H54 (cell line): ENCODE measurements around the gene PLEKHA4.
A peak's percentile ranks its signal among the peaks of the same experiment; 100 is the strongest.
"Not testable (repeated sequence)": the region's sequence is repeated elsewhere in the genome, so short reads cannot be mapped to it uniquely, and the experiment has no call there.

ENCODE experiments used
- DNase-seq: peaks from one replicate; pipeline ENCODE4 v3.0.0; 2011; ENCODE audit warnings: low spot score, mixed read lengths; ENCODE audit not compliant: insufficient read length
- FAIRE-seq: peaks from 3 replicates; lab custom pipeline; 2011; peaks lifted over from hg19 to GRCh38; lab: Jason Lieb, UNC
- POLR2A ChIP-seq: IDR thresholded peaks from 2 replicates; pipeline ENCODE4 v1.6.1; 2011; ENCODE audit warnings: low read depth, mild to moderate bottlenecking, low read length

The PLEKHA4 gene

GRCh38 chr19:48899781-48900476, 31.5 kb upstream of the PLEKHA4 start, which contains the start of gene NUCB1:
NUCB1 (plus strand) TSS chr19:48900312; CDS start chr19:48900797, 485 bp downstream.
- DNase-seq: peak; percentile 93
- peak; percentile 84 for FAIRE-seq
- no peak for TF ChIP-seq POLR2A

- not testable (repeated sequence) for FAIRE-seq, DNase-seq
Observed at GRCh38 chr19:48899386-48899749, 31.0 kb upstream of the PLEKHA4 start.

GRCh38 chr19:48897181-48897580, 28.8 kb upstream of the PLEKHA4 start:
- no peak for FAIRE-seq

GRCh38 chr19:48896191-48896720, 27.8 kb upstream of the PLEKHA4 start:
- TF ChIP-seq POLR2A: no peak
- FAIRE-seq (no peak), DNase-seq (no peak)

More at GRCh38 chr19:48897181-48897580, 28.8 kb upstream of the PLEKHA4 start:
- DNase-seq: no peak
- TF ChIP-seq POLR2A: no peak

GRCh38 chr19:48895226-48895625, 26.8 kb upstream of the PLEKHA4 start:
- DNase-seq: no peak
- FAIRE-seq: no peak
- TF ChIP-seq POLR2A: no peak

- DNase-seq (no peak), FAIRE-seq (no peak)
- TF ChIP-seq POLR2A: no peak
Observed at GRCh38 chr19:48890551-48890950, 22.1 kb upstream of the PLEKHA4 start.

- FAIRE-seq, DNase-seq: not testable (repeated sequence)
Observed at GRCh38 chr19:48889496-48889895, 21.1 kb upstream of the PLEKHA4 start.

- TF ChIP-seq POLR2A: no peak
- no peak for FAIRE-seq
- DNase-seq: no peak
Observed at GRCh38 chr19:48887861-48888612, 19.6 kb upstream of the PLEKHA4 start.

- FAIRE-seq (no peak), DNase-seq (no peak)
- TF ChIP-seq POLR2A: no peak
Observed at GRCh38 chr19:48883726-48884125, 15.3 kb upstream of the PLEKHA4 start.

GRCh38 chr19:48881741-48882657, 13.6 kb upstream of the PLEKHA4 start:
- DNase-seq (no peak), FAIRE-seq (no peak)

GRCh38 chr19:48879696-48880095, 11.3 kb upstream of the PLEKHA4 start:
- not testable (repeated sequence) for FAIRE-seq, DNase-seq

More at GRCh38 chr19:48881741-48882657, 13.6 kb upstream of the PLEKHA4 start:
- no peak for TF ChIP-seq POLR2A

- no peak for TF ChIP-seq POLR2A
- DNase-seq: no peak
- no peak for FAIRE-seq
Observed at GRCh38 chr19:48879025-48879637, 10.7 kb upstream of the PLEKHA4 start.
